Activated naive CD4-positive, alpha-beta T cell treated with anti-CD3 and anti-CD28 coated beads, Interleukin-2, amount 10 ng/mL, durations not matched to agents 7 days and 5 days (primary cell): ENCODE measurements around the gene ZNF487.

ENCODE experiments used
- CTCF ChIA-PET: fragments of 350-600 bp; sonication (Branson Sonifier 250); formaldehyde crosslinking; loops from one replicate; lab custom pipeline; 2021; ENCODE audit warnings: antibody characterized with exemption; lab: Charles Lee
- DNase-seq: peaks from one replicate; pipeline ENCODE4 v3.0.0-alpha.2; 2020
- H3K27ac Mint-ChIP-seq: one replicate; pipeline ENCODE4 v1.8.0; 2021; ENCODE audit warnings: mild to moderate bottlenecking, moderate library complexity, mixed read lengths
- H3K27me3 Mint-ChIP-seq: one replicate; pipeline ENCODE4 v1.8.0; 2021; ENCODE audit warnings: mild to moderate bottlenecking, mixed read lengths
- H3K36me3 Mint-ChIP-seq: one replicate; pipeline ENCODE4 v1.8.0; 2021; ENCODE audit warnings: mixed read lengths
- H3K4me1 Mint-ChIP-seq: one replicate; pipeline ENCODE4 v1.8.0; 2021; ENCODE audit warnings: mixed read lengths
- H3K4me3 Mint-ChIP-seq: one replicate; pipeline ENCODE4 v1.8.0; 2021; ENCODE audit warnings: mild to moderate bottlenecking, moderate library complexity, mixed read lengths
- H3K9me3 Mint-ChIP-seq: one replicate; pipeline ENCODE4 v1.8.0; 2021; ENCODE audit warnings: mixed read lengths

Gene ZNF487

GRCh38 chr10:43396928-43397624, 39.8 kb upstream of the ZNF487 start:
- peak; percentile 90 for DNase-seq
- H3K4me1 Mint-ChIP-seq = peaks cover 78% of the 10 kb centered on the region
- H3K27me3 Mint-ChIP-seq = no peaks in the 10 kb centered on the region
- H3K9me3 Mint-ChIP-seq = no peaks in the 10 kb centered on the region
- peak overlapping the region; percentile 91 for H3K27ac Mint-ChIP-seq
- peak overlapping the region; percentile 84 for H3K4me3 Mint-ChIP-seq
- CTCF ChIA-PET = interaction anchor here (0.6 kb wide), 1 partner anchor 17 kb away, joined by 3 read pairs; no protein-coding TSS in a partner anchor
- peaks cover 76% of the 10 kb centered on the region for H3K36me3 Mint-ChIP-seq

- peaks cover 72% of the 10 kb centered on the region for H3K36me3 Mint-ChIP-seq
- no peak for DNase-seq
- peak overlapping the region; percentile 91 for H3K27ac Mint-ChIP-seq
- no peaks in the 10 kb centered on the region for H3K27me3 Mint-ChIP-seq
- H3K4me1 Mint-ChIP-seq = peaks cover 76% of the 10 kb centered on the region
- CTCF ChIA-PET = no interaction called here
- peak overlapping the region; percentile 84 for H3K4me3 Mint-ChIP-seq
- H3K9me3 Mint-ChIP-seq = no peaks in the 10 kb centered on the region
These were observed 38.0 kb upstream of the ZNF487 start for GRCh38 chr10:43398939-43399319.

- Mint-ChIP-seq H3K9me3 (no peaks in the 10 kb centered on the region), H3K27me3 (no peaks in the 10 kb centered on the region), H3K4me3 (peak overlapping the region; percentile 84), H3K36me3 (peaks cover 72% of the 10 kb centered on the region), H3K27ac (peak overlapping the region; percentile 91), H3K4me1 (peaks cover 76% of the 10 kb centered on the region)
- CTCF ChIA-PET = interaction anchor here (1.1 kb wide), 1 partner anchor 53 kb away, joined by 3 read pairs; no protein-coding TSS in a partner anchor
- DNase-seq = no peak
These were observed 37.3 kb upstream of the ZNF487 start for GRCh38 chr10:43399320-43400310.

- peak overlapping the region; percentile 27 for H3K4me3 Mint-ChIP-seq
- H3K27ac Mint-ChIP-seq = peak overlapping the region; percentile 53
- no peaks in the 10 kb centered on the region for H3K9me3 Mint-ChIP-seq
- no peak for DNase-seq
- CTCF ChIA-PET = interaction anchor here (0.7 kb wide), 1 partner anchor 27 kb away, joined by 5 read pairs; no protein-coding TSS in a partner anchor
- peaks cover 66% of the 10 kb centered on the region for H3K36me3 Mint-ChIP-seq
- H3K4me1 Mint-ChIP-seq = peaks cover 68% of the 10 kb centered on the region
- H3K27me3 Mint-ChIP-seq = no peaks in the 10 kb centered on the region
These were observed 35.3 kb upstream of the ZNF487 start for GRCh38 chr10:43401627-43402026.

GRCh38 chr10:43402176-43402575, 34.7 kb upstream of the ZNF487 start:
- peaks cover 66% of the 10 kb centered on the region for H3K36me3 Mint-ChIP-seq
- H3K27ac Mint-ChIP-seq = peak overlapping the region; percentile 53
- H3K4me1 Mint-ChIP-seq = peaks cover 67% of the 10 kb centered on the region
- CTCF ChIA-PET = no interaction called here
- no peaks in the 10 kb centered on the region for H3K27me3 Mint-ChIP-seq
- no peaks in the 10 kb centered on the region for H3K9me3 Mint-ChIP-seq
- DNase-seq = no peak
- H3K4me3 Mint-ChIP-seq = peak overlapping the region; percentile 27

GRCh38 chr10:43402880-43403452, 33.9 kb upstream of the ZNF487 start:
- Mint-ChIP-seq H3K36me3 (peaks cover 65% of the 10 kb centered on the region), H3K4me1 (peaks cover 64% of the 10 kb centered on the region), H3K4me3 (peak overlapping the region; percentile 99), H3K27me3 (no peaks in the 10 kb centered on the region), H3K27ac (peak overlapping the region; percentile 92), H3K9me3 (no peaks in the 10 kb centered on the region)
- no peak for DNase-seq
- CTCF ChIA-PET = no interaction called here

- Mint-ChIP-seq H3K4me1 (peaks cover 55% of the 10 kb centered on the region), H3K9me3 (no peaks in the 10 kb centered on the region), H3K27me3 (no peaks in the 10 kb centered on the region), H3K27ac (peak overlapping the region; percentile 92), H3K4me3 (peak overlapping the region; percentile 99), H3K36me3 (peaks cover 65% of the 10 kb centered on the region)
- DNase-seq = no peak
- CTCF ChIA-PET = no interaction called here
These were observed 32.8 kb upstream of the ZNF487 start for GRCh38 chr10:43403911-43404703.

GRCh38 chr10:43404704-43405084, 32.2 kb upstream of the ZNF487 start:
- CTCF ChIA-PET = interaction anchor here (0.7 kb wide), 1 partner anchor 49 kb away, joined by 3 read pairs; no protein-coding TSS in a partner anchor
- H3K4me1 Mint-ChIP-seq = peaks cover 50% of the 10 kb centered on the region
- H3K36me3 Mint-ChIP-seq = peaks cover 63% of the 10 kb centered on the region
- H3K27ac Mint-ChIP-seq = peak overlapping the region; percentile 92
- DNase-seq = peak; percentile 42
- H3K4me3 Mint-ChIP-seq = peak overlapping the region; percentile 99
- no peaks in the 10 kb centered on the region for H3K27me3 Mint-ChIP-seq
- H3K9me3 Mint-ChIP-seq = no peaks in the 10 kb centered on the region

- peak overlapping the region; percentile 99 for H3K4me3 Mint-ChIP-seq
- peaks cover 52% of the 10 kb centered on the region for H3K36me3 Mint-ChIP-seq
- peaks cover 47% of the 10 kb centered on the region for H3K4me1 Mint-ChIP-seq
- peak; percentile 67 for DNase-seq
- CTCF ChIA-PET = interaction anchor here (1.0 to 1.4 kb wide), 3 partner anchors 12 to 45 kb away, joined by 3 to 5 read pairs (median 3); no protein-coding TSS in a partner anchor
- no peaks in the 10 kb centered on the region for H3K27me3 Mint-ChIP-seq
- peak overlapping the region; percentile 98 for H3K27ac Mint-ChIP-seq
- no peaks in the 10 kb centered on the region for H3K9me3 Mint-ChIP-seq
These were observed 29.7 kb upstream of the ZNF487 start for GRCh38 chr10:43407148-43407575.

GRCh38 chr10:43407576-43408330, 29.2 kb upstream of the ZNF487 start:
- Mint-ChIP-seq H3K4me3 (peak overlapping the region; percentile 99), H3K27ac (peak overlapping the region; percentile 98), H3K9me3 (no peaks in the 10 kb centered on the region), H3K36me3 (peaks cover 47% of the 10 kb centered on the region), H3K4me1 (peaks cover 42% of the 10 kb centered on the region), H3K27me3 (no peaks in the 10 kb centered on the region)
- CTCF ChIA-PET = interaction anchor here (1.0 to 1.4 kb wide), 3 partner anchors 11 to 45 kb away, joined by 3 to 5 read pairs (median 3); no protein-coding TSS in a partner anchor
- DNase-seq = peak; percentile 90

- no peak for DNase-seq
- Mint-ChIP-seq H3K36me3 (peaks cover 43% of the 10 kb centered on the region), H3K27me3 (no peaks in the 10 kb centered on the region), H3K4me1 (peaks cover 36% of the 10 kb centered on the region), H3K9me3 (no peaks in the 10 kb centered on the region), H3K4me3 (peak overlapping the region; percentile 99), H3K27ac (peak overlapping the region; percentile 98)
- CTCF ChIA-PET = interaction anchor here (1.0 to 1.4 kb wide), 3 partner anchors 11 to 44 kb away, joined by 3 to 5 read pairs (median 3); no protein-coding TSS in a partner anchor
These were observed 28.6 kb upstream of the ZNF487 start for GRCh38 chr10:43408331-43408709.

- no peaks in the 10 kb centered on the region for H3K9me3 Mint-ChIP-seq
- peaks cover 40% of the 10 kb centered on the region for H3K36me3 Mint-ChIP-seq
- peak within 1 kb of the TSS; percentile 99 for H3K4me3 Mint-ChIP-seq
- peak within 1 kb of the TSS; percentile 98 for H3K27ac Mint-ChIP-seq
- CTCF ChIA-PET = interaction anchor here (1.4 kb wide), 2 partner anchors 10 to 18 kb away, joined by 3 to 5 read pairs; no protein-coding TSS in a partner anchor
- no peaks in the 10 kb centered on the region for H3K27me3 Mint-ChIP-seq
- peak; percentile 95 for DNase-seq
- H3K4me1 Mint-ChIP-seq = peaks cover 33% of the 10 kb centered on the region
These were observed 28.1 kb upstream of the ZNF487 start, which contains the start of gene HNRNPF for GRCh38 chr10:43408710-43409384. HNRNPF (minus strand) TSS chr10:43409186; CDS start chr10:43387884, 21,302 bp downstream.
